OCI-LY7 (cell line): ENCODE data around the gene ALKAL2. TPM values are rescaled to one million over a fixed set of nuclear protein-coding genes. Genes with fewer than 3 reads are reported as not detected.

Experiments used
- BruUV-seq: library from RNA; stranded (reverse); fragments of 400-500 nt; replicated peaks from 2 replicates; lab custom pipeline; 2021; lab: Mats Ljungman, UMichigan
- CTCF ChIA-PET: fragments of 300-600 bp; sonication (Branson Sonifier 250); formaldehyde crosslinking; loops from one replicate; lab custom pipeline; 2022; ENCODE audit warnings: antibody characterized with exemption; ENCODE audit not compliant: unreplicated experiment; lab: Charles Lee
- POLR2A ChIA-PET: fragments of 300-600 bp; sonication (Branson Sonifier 250); formaldehyde crosslinking; loops from one replicate; lab custom pipeline; 2022; ENCODE audit warnings: antibody characterized with exemption; lab: Charles Lee
- DNase-seq: peaks from one replicate; pipeline ENCODE4 v3.0.0-alpha.2; 2015; ENCODE audit warnings: low spot score
- H2AFZ ChIP-seq: fragments of 200-600 bp; sonication (generic), shearing (Covaris generic); 2 replicates; pipeline ENCODE4 v1.6.1; 2014; ENCODE audit warnings: mild to moderate bottlenecking, antibody characterized with exemption, low read length, moderate library complexity
- H3K27ac ChIP-seq: fragments of 200-600 bp; sonication (generic); 2 replicates; pipeline ENCODE4 v1.5.1; 2014; ENCODE audit warnings: mixed run types, low read depth, mild to moderate bottlenecking, moderate library complexity, low read length, inconsistent platforms; ENCODE audit not compliant: poor library complexity, severe bottlenecking
- H3K36me3 ChIP-seq: fragments of 200-600 bp; sonication (generic); 2 replicates; pipeline ENCODE4 v1.6.1; 2014; ENCODE audit warnings: mild to moderate bottlenecking, antibody characterized with exemption, low read length, moderate library complexity, mixed read lengths; ENCODE audit not compliant: insufficient read depth
- H3K4me1 ChIP-seq: fragments of 200-600 bp; sonication (generic); 2 replicates; pipeline ENCODE4 v1.5.1; 2014; ENCODE audit warnings: mild to moderate bottlenecking, low read length; ENCODE audit not compliant: insufficient read depth, poor library complexity, severe bottlenecking
- H3K4me2 ChIP-seq: fragments of 200-600 bp; sonication (generic); 2 replicates; pipeline ENCODE4 v1.6.1; 2014; ENCODE audit warnings: mild to moderate bottlenecking, low read length
- H3K4me3 ChIP-seq: fragments of 200-600 bp; sonication (generic); 2 replicates; pipeline ENCODE4 v1.5.1; 2014; ENCODE audit warnings: mild to moderate bottlenecking, low read depth, low read length; ENCODE audit not compliant: poor library complexity, severe bottlenecking
- H3K79me2 ChIP-seq: fragments of 200-600 bp; sonication (generic); 2 replicates; pipeline ENCODE4 v1.6.1; 2016; ENCODE audit warnings: low read depth, mild to moderate bottlenecking, low read length, moderate library complexity, mixed read lengths; ENCODE audit not compliant: insufficient read depth
- H3K9me2 ChIP-seq: fragments of 200-600 bp; sonication (generic); 2 replicates; pipeline ENCODE4 v1.6.1; 2016; ENCODE audit warnings: mild to moderate bottlenecking, low read length, mixed read lengths; ENCODE audit not compliant: insufficient read depth
- H3K9me3 ChIP-seq: fragments of 200-600 bp; sonication (generic); 2 replicates; pipeline ENCODE4 v1.6.1; 2014; ENCODE audit warnings: mild to moderate bottlenecking, mixed run types, low read length, mixed read lengths
- H4K20me1 ChIP-seq: fragments of 200-600 bp; sonication (generic); 2 replicates; pipeline ENCODE4 v1.6.1; 2014; ENCODE audit warnings: mild to moderate bottlenecking, antibody characterized with exemption, low read length, moderate library complexity, mixed read lengths; ENCODE audit not compliant: insufficient read depth
- EZH2phosphoT487 ChIP-seq: fragments of 200-600 bp; sonication (generic); IDR thresholded peaks from 2 replicates; pipeline ENCODE4 v1.6.1; 2018; ENCODE audit warnings: low read depth, borderline replicate concordance, mild to moderate bottlenecking, mixed run types, antibody characterized with exemption, low read length, moderate library complexity, mixed read lengths
- intact Hi-C: fragments of 100-400 bp; cut with micrococcal nuclease; formaldehyde crosslinking; loops from one replicate; pipeline ENCODE4 v1.10.0; 2022; ENCODE audit not compliant: unreplicated experiment
- total RNA-seq, 2 experiments: library from RNA; depleted of rRNA in 1 of 2; stranded (reverse); fragments of >200 nt in 1 of 2; shearing (Covaris generic) in 1 of 2; gene quantifications; 2 replicates each; pipeline ENCODE4 v1.2.3, GENCODE V29; 2014 to 2022
- TF ChIP-seq, protein P1 (sequence below): fragments of 200-600 bp; sonication (generic); conservative IDR thresholded peaks from 2 replicates; pipeline ENCODE4 v1.5.1; 2014; ENCODE audit warnings: mild to moderate bottlenecking, antibody characterized with exemption, low read length, moderate library complexity, mixed read lengths

Gene ALKAL2
- total RNA-seq, 2 experiments from 2014 or later = not detected

DNA sequence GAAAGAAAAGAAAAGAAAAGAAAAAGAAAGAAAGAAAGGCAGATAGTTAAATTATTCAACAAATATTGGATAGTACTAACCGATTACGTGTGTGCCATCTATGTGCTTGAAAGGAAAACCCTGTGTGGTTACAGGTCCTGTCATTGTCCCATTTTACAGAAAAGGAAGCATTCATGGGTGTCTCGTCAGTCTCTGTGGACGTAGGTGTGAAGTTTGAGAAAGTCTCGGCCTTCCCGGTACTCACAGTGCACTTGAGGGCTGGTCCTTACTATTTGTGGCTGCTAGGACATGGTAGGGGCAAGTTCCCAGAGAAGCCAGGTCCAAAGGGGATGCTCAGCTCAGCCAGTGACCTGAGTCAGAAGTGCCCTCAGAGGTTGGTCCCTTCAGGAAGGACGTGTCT lies 43.3 kb downstream of the ALKAL2 start:
- Histone ChIP-seq H3K9me2 (no peaks in the 10 kb centered on the region; the same call in 1 of the 2 replicates), H3K9me3 (no peaks in the 10 kb centered on the region), H3K79me2 (no peaks in the 10 kb centered on the region), H3K4me1 (no peaks in the 10 kb centered on the region), H3K4me3 (no peak overlapping the region), H3K36me3 (no peaks in the 10 kb centered on the region), H3K4me2 (no peak overlapping the region), H4K20me1 (no peaks in the 10 kb centered on the region), H2AFZ (no peak overlapping the region), H3K27ac (no peak overlapping the region)
- intact Hi-C loops = no loop called here
- no peak for DNase-seq
- ChIA-PET POLR2A (no interaction called here), CTCF (no interaction called here)
- no TSS peak for BruUV-seq
- TF ChIP-seq, protein P1, sequence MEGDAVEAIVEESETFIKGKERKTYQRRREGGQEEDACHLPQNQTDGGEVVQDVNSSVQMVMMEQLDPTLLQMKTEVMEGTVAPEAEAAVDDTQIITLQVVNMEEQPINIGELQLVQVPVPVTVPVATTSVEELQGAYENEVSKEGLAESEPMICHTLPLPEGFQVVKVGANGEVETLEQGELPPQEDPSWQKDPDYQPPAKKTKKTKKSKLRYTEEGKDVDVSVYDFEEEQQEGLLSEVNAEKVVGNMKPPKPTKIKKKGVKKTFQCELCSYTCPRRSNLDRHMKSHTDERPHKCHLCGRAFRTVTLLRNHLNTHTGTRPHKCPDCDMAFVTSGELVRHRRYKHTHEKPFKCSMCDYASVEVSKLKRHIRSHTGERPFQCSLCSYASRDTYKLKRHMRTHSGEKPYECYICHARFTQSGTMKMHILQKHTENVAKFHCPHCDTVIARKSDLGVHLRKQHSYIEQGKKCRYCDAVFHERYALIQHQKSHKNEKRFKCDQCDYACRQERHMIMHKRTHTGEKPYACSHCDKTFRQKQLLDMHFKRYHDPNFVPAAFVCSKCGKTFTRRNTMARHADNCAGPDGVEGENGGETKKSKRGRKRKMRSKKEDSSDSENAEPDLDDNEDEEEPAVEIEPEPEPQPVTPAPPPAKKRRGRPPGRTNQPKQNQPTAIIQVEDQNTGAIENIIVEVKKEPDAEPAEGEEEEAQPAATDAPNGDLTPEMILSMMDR = no peak
- no peak for TF ChIP-seq EZH2phosphoT487

DNA sequence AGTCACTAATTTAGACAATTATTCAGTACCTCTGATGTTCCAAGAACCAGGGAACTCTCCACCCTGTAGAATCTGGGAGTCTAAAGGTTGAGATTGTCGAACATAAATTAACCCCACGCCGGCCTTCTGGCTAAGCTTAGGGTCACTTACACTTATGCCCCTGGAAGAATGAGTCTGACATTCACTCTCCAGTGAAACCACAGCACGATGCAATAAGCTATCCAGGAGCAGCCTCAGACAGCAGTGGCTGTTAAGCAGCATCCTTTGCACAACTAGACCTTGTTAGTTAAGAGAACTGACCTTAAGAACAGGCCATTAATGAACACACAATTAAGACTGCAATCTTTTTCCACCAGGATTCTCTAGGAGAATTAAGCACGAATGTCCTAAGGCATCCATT lies 49.0 kb downstream of the ALKAL2 start:
- H4K20me1 ChIP-seq = no peaks in the 10 kb centered on the region

DNA sequence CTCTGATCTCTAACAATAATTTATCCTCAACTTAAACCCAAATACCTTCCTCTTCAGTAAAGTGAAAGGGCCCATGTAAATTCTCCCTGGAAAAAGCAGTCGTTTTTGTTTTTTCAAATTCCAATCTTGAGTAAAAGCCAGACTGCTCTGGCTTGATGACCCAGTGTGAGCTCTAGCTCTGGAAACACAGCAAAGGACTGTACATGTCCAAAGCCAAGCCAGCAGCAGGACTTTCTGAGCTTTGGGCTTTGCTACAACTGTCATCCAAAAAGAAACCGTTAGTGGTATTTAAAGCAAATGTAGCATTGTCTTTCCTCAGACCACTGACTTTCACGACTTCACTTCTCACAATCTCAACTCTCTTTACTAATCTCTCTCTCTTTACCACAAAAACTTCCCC lies 49.5 kb downstream of the ALKAL2 start:
- no peaks in the 10 kb centered on the region for H3K9me3 ChIP-seq
- no peak overlapping the region for H3K4me2 ChIP-seq
- no peaks in the 10 kb centered on the region for H3K4me1 ChIP-seq
- no TSS peak for BruUV-seq
- intact Hi-C loops = no loop called here
- TF ChIP-seq EZH2phosphoT487 = no peak
- TF ChIP-seq, protein P1 = no peak
- no peak overlapping the region for H3K4me3 ChIP-seq
- CTCF ChIA-PET = no interaction called here
- no peaks in the 10 kb centered on the region for H3K79me2 ChIP-seq
- H3K9me2 ChIP-seq = no peaks in the 10 kb centered on the region; the same call in 1 of the 2 replicates
- H2AFZ ChIP-seq = no peak overlapping the region
- no peak for DNase-seq
- no peaks in the 10 kb centered on the region for H4K20me1 ChIP-seq
- POLR2A ChIA-PET = interaction anchor here (0.6 to 1.0 kb wide), 2 partner anchors 12 to 51 kb away, joined by 3 read pairs; no protein-coding TSS in a partner anchor
- no peak overlapping the region for H3K27ac ChIP-seq
- H3K36me3 ChIP-seq = no peaks in the 10 kb centered on the region

More for the DNA sequence above, 49.0 kb downstream of the ALKAL2 start:
- ChIA-PET POLR2A (interaction anchor here (0.6 to 1.0 kb wide), 2 partner anchors 12 to 50 kb away, joined by 3 read pairs; no protein-coding TSS in a partner anchor), CTCF (no interaction called here)
- no peak for DNase-seq
- H3K79me2 ChIP-seq = no peaks in the 10 kb centered on the region
- intact Hi-C loops = no loop called here
- H3K27ac ChIP-seq = no peak overlapping the region
- TF ChIP-seq EZH2phosphoT487 = no peak
- TF ChIP-seq, protein P1 = no peak
- no peak overlapping the region for H3K4me3 ChIP-seq
- no TSS peak for BruUV-seq
- H2AFZ ChIP-seq = no peak overlapping the region
- no peaks in the 10 kb centered on the region for H3K4me1 ChIP-seq
- H3K4me2 ChIP-seq = no peak overlapping the region
- H3K36me3 ChIP-seq = no peaks in the 10 kb centered on the region
- H3K9me2 ChIP-seq = no peaks in the 10 kb centered on the region; the same call in 1 of the 2 replicates
- H3K9me3 ChIP-seq = no peaks in the 10 kb centered on the region
